Astrocyte (in vitro differentiated cells and primary cell): ENCODE data around the gene EVA1B.

Experiments
- EZH2 ChIP-seq: IDR thresholded peaks from 2 replicates; pipeline ENCODE4 v1.6.1; 2012; ENCODE audit warnings: mild to moderate bottlenecking, low read length, inconsistent platforms; ENCODE audit not compliant: insufficient read depth
- TF ChIP-seq, protein P1 (sequence below): IDR thresholded peaks from 2 replicates; pipeline ENCODE4 v1.5.1; 2011; ENCODE audit warnings: low read depth, mild to moderate bottlenecking, inconsistent platforms, low read length, moderate library complexity; ENCODE audit not compliant: insufficient read depth

DNA sequence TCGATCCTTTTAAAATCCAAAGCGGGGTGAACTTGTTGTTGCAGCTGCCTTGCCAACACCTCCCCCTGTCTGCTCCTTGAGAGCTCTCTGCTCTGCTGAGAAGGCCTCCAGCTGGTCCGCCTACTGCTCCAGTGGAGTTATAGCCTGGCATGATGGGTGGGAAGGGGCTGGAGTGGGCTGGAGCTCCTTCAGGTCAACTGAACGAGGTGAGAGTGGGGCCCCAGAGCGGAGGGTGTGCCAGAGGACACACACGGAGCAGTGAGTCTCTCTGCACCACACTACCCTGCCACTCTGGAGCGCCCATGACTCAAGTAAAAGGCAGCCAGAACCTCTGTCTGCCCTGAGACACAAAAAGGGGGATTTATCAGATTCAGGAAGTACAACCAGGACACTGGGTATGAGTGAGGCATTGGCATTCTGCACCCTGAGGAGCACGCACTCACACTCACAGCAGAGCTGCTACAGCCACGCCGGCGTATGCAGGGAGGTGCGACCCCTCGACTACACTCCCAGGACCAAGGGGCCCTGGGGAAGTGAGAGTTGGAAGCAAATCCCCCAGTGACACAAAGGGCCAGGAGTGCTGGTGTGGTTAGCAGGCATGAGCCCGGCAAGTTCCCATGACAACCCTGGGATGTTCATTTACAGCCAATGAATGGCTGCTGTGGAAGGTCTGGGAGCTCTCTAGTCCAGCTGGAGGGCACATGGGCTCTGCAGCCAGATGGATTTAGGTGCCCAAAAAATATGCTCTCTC, 28.0 kb upstream of the EVA1B start:
- TF ChIP-seq EZH2, result no peak
- TF ChIP-seq, protein P1, sequence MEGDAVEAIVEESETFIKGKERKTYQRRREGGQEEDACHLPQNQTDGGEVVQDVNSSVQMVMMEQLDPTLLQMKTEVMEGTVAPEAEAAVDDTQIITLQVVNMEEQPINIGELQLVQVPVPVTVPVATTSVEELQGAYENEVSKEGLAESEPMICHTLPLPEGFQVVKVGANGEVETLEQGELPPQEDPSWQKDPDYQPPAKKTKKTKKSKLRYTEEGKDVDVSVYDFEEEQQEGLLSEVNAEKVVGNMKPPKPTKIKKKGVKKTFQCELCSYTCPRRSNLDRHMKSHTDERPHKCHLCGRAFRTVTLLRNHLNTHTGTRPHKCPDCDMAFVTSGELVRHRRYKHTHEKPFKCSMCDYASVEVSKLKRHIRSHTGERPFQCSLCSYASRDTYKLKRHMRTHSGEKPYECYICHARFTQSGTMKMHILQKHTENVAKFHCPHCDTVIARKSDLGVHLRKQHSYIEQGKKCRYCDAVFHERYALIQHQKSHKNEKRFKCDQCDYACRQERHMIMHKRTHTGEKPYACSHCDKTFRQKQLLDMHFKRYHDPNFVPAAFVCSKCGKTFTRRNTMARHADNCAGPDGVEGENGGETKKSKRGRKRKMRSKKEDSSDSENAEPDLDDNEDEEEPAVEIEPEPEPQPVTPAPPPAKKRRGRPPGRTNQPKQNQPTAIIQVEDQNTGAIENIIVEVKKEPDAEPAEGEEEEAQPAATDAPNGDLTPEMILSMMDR, result no peak
